ENCODE data around the gene G0S2.

G0S2 gene

GRCh38 chr1:209674957-209675564 is at the start of gene G0S2:
Gene G0S2, plus strand, starts transcription at chr1:209675412. Its CDS starts 273 bp downstream, at chr1:209675685.
- peak; percentile 6 to 7 for DNase-seq

- DNase-seq = no peak
Measured at GRCh38 chr1:209625791-209626285, 49.4 kb upstream of the G0S2 start.

GRCh38 chr1:209626346-209627026 is 48.7 kb upstream of the G0S2 start:
- DNase-seq = no peak

GRCh38 chr1:209627027-209627731 is 48.0 kb upstream of the G0S2 start:
- no peak for DNase-seq

- peak; percentile 49 to 60 for DNase-seq
Measured at GRCh38 chr1:209627732-209628196, 47.4 kb upstream of the G0S2 start.

GRCh38 chr1:209628618-209629299 is 46.5 kb upstream of the G0S2 start:
- no peak for DNase-seq

- DNase-seq = no peak
Measured at GRCh38 chr1:209629621-209630382, 45.4 kb upstream of the G0S2 start.

- no peak for DNase-seq
Measured at GRCh38 chr1:209630383-209631225, 44.6 kb upstream of the G0S2 start.

GRCh38 chr1:209633335-209633997 is 41.7 kb upstream of the G0S2 start:
- no peak for DNase-seq

GRCh38 chr1:209634005-209634737 is 41.0 kb upstream of the G0S2 start:
- DNase-seq = no peak

- DNase-seq = no peak
Measured at GRCh38 chr1:209635850-209636249, 39.4 kb upstream of the G0S2 start.

GRCh38 chr1:209641832-209642172 is 33.4 kb upstream of the G0S2 start:
- DNase-seq = no peak

GRCh38 chr1:209642816-209643215 is 32.4 kb upstream of the G0S2 start:
- DNase-seq = no peak

- no peak for DNase-seq
Measured at GRCh38 chr1:209643285-209644020, 31.8 kb upstream of the G0S2 start.

- no peak for DNase-seq
Measured at GRCh38 chr1:209645574-209646452, 29.4 kb upstream of the G0S2 start.

- no peak for DNase-seq
Measured at GRCh38 chr1:209646558-209646957, 28.7 kb upstream of the G0S2 start.

- no peak for DNase-seq
Measured at GRCh38 chr1:209647156-209647555, 28.1 kb upstream of the G0S2 start.

GRCh38 chr1:209648346-209648745 is 26.9 kb upstream of the G0S2 start:
- no peak for DNase-seq
